Bronchial epithelial cell (primary cell): ENCODE measurements around the gene NTM. TPM values are rescaled to one million over a fixed set of nuclear protein-coding genes. Genes with fewer than 3 reads are reported as not detected.
A peak's percentile ranks its signal among the peaks of the same experiment; 100 is the strongest.

Source experiments
- DNase-seq: peaks from one replicate; pipeline ENCODE4 v3.0.0-alpha.2; 2010; ENCODE audit warnings: low read depth
- FAIRE-seq: peaks from 2 replicates; lab custom pipeline; 2011; peaks lifted over from hg19 to GRCh38; lab: Jason Lieb, UNC
- H3K27me3 ChIP-seq: 2 replicates; pipeline ENCODE4 v1.5.1; 2011; ENCODE audit warnings: low read length; ENCODE audit not compliant: control insufficient read depth, insufficient read depth
- H3K36me3 ChIP-seq: 2 replicates; pipeline ENCODE4 v1.5.1; 2011; ENCODE audit warnings: low read length; ENCODE audit not compliant: control insufficient read depth, insufficient read depth
- H3K4me3 ChIP-seq: 2 replicates; pipeline ENCODE4 v1.5.1; 2011; ENCODE audit warnings: mild to moderate bottlenecking, low read depth, low read length, control low read depth
- total RNA-seq: library from RNA; depleted of rRNA; stranded (reverse); fragments of >200 nt; gene quantifications from 2 replicates; pipeline ENCODE4 v1.2.1, GENCODE V29; 2014
- TF ChIP-seq, protein P1 (sequence below): IDR thresholded peaks from 2 replicates; pipeline ENCODE4 v1.5.1; 2011; ENCODE audit warnings: mild to moderate bottlenecking, moderate library complexity, low read length, control low read depth, inconsistent platforms; ENCODE audit not compliant: insufficient read depth, severe bottlenecking

The NTM gene
- total RNA-seq, 1 donor from 2014 or later: 4.2 TPM

- H3K27me3 ChIP-seq: no peaks in the 10 kb centered on the region
- TF ChIP-seq, protein P1, sequence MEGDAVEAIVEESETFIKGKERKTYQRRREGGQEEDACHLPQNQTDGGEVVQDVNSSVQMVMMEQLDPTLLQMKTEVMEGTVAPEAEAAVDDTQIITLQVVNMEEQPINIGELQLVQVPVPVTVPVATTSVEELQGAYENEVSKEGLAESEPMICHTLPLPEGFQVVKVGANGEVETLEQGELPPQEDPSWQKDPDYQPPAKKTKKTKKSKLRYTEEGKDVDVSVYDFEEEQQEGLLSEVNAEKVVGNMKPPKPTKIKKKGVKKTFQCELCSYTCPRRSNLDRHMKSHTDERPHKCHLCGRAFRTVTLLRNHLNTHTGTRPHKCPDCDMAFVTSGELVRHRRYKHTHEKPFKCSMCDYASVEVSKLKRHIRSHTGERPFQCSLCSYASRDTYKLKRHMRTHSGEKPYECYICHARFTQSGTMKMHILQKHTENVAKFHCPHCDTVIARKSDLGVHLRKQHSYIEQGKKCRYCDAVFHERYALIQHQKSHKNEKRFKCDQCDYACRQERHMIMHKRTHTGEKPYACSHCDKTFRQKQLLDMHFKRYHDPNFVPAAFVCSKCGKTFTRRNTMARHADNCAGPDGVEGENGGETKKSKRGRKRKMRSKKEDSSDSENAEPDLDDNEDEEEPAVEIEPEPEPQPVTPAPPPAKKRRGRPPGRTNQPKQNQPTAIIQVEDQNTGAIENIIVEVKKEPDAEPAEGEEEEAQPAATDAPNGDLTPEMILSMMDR: no peak
- H3K36me3 ChIP-seq: no peaks in the 10 kb centered on the region
- FAIRE-seq (no peak), DNase-seq (no peak)
- no peak overlapping the region for H3K4me3 ChIP-seq
Measured at GRCh38 chr11:132335311-132335710, 964.9 kb downstream of the NTM start.

- FAIRE-seq (no peak), DNase-seq (no peak)
- TF ChIP-seq, protein P1: no peak
- Histone ChIP-seq H3K36me3 (no peaks in the 10 kb centered on the region), H3K4me3 (no peak overlapping the region), H3K27me3 (no peaks in the 10 kb centered on the region)
Measured at GRCh38 chr11:132336781-132337535, 966.5 kb downstream of the NTM start.

- no peak for DNase-seq
- no peak for FAIRE-seq
- H3K27me3 ChIP-seq: no peaks in the 10 kb centered on the region
- H3K36me3 ChIP-seq: no peaks in the 10 kb centered on the region
- TF ChIP-seq, protein P1: no peak
- no peak overlapping the region for H3K4me3 ChIP-seq
Measured at GRCh38 chr11:132337819-132338416, 967.5 kb downstream of the NTM start.

DNA sequence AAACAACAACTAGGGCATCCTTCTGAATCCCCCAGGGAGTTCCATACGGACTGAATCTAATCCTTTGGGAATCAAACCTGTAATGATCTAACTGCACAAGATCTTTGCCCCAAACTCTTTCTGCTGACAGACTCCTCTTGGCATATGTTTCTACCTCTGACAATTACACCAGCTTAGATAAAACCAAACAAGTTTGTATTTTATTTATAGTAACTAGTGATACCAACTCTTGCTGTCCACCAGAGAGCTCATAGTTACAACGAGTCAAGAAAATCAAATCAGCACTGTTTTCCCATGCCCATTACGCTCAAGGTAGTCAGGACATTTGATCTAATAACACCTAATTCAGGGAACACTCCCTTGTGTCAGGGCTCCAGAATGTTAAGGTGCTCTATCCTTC lies 972.0 kb downstream of the NTM start:
- FAIRE-seq (no peak), DNase-seq (no peak)
- no peaks in the 10 kb centered on the region for H3K27me3 ChIP-seq
- no peak overlapping the region for H3K4me3 ChIP-seq
- H3K36me3 ChIP-seq: no peaks in the 10 kb centered on the region
- TF ChIP-seq, protein P1: no peak

DNA sequence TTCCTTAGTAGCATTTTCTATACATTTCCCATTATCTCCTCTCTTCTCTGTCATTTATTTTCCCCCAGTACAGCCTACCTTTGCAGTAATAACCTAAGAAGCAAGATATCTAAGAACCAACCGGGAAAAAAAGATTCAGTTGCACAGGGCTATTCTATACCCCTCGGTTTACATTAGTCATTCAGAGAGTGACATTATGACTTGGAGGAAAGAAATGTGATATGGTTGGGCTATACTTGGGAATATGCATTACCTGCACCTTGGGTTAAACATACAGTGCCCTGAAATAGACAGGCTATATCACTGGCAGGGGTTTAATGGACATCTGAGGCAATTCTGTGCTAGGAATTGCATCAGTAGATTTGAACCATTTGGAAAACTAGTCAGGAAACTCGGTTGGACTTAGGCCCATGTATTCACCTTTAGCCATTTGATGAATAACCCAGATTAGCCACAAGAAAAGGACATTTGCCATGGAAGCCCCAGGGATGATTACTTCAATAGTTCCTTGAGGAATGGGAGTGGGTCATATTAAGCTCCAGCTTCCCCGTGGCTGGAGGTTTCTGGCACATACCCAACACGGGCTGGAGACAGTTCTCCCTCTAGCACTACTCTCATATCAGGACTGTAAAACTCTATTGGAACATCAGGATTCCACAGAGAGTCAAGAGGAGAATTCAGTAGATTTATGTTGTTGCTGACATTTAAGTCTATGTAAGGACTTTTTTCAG lies 973.2 kb downstream of the NTM start:
- Histone ChIP-seq H3K36me3 (no peaks in the 10 kb centered on the region), H3K4me3 (no peak overlapping the region), H3K27me3 (no peaks in the 10 kb centered on the region)
- TF ChIP-seq, protein P1: no peak
- DNase-seq (peak; percentile 8), FAIRE-seq (no peak)
